OCI-M1 (cell line): ENCODE data around the gene PIGX.

Experiments used
- DNase-seq: peaks from one replicate; lab custom pipeline; 2025; lab: John Stamatoyannopoulos, UW

The PIGX gene

DNA sequence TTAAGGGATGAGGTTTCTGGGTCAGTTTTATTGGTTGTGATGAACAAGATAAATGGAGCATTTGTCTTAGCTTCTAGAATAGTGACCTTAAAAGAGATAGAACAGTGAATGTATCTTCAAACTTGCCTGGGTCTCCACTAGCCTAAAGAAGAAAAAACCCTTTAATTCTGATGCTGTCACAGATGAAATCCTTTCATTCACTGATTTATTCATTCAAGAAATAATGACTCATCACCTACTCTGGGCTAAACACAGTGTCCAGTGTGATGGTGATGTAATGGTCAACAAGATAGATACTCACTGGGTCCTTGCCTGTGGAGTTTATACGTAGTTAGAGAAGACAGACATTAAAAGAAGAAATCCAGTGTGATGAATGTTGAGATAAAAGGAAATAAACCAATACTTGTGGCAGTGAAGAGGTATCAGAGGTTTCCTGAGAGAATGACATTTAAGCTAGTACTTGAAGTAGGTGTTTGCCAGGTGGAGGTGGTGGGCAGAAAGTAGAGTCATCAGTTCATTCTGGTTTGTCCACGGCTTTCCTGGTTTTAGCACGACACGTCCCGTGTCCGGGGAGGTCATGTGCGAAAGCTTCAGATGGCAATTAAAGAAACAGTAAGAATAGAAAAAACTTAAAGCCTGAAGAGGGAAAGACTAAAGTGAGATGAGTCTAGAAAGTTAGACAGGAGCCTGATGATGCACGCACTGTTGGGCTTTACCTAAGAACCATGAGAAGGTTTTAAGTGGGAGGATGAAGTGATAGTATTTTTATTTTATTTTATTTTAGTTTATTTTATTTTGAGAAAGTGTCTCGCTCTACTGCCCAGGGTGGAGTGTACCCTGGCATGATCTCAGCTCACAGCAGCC lies 45.9 kb downstream of the PIGX start:
- DNase-seq = no peak

DNA sequence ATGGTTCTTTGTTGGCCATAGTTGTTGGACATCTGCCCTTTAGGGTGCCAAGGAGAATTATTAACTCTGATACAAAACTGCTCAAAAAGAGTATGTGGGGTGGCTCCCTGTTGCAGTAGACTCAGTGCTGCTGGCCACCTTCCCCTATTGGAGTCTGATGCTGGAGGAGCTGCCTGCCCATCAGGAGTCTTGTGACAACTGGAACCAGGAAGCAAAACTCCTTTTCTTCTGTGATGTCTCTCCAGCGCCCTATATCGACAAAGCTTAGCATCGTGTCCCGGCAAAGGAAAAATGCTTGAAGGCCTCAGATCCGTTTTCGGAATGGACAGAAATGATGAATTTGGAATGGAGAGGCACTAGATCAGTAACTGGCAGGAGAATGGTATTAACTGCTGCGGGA lies 51.0 kb downstream of the PIGX start:
- no peak for DNase-seq

- no peak for DNase-seq
Observed at GRCh38 chr3:196765454-196765853, 53.3 kb downstream of the PIGX start.

DNA sequence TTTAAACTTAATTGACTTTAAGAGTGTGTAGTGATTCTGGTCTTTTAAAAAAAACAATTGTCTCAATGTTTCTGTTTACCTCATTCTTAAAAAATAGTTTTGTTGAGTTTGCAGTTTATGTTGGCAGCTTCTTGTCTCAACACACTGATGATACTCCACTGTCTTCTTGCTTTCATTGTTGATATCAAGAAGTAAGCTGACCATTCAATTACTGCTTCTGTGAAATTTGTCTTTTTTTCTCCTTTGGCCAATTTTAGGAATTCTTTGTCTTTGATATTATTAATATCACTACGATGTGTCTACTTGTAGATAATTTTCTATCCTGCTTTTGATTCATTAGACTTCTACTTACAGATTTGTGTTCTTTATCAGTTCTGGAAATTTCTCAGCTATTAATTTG lies 58.9 kb downstream of the PIGX start:
- DNase-seq = no peak

DNA sequence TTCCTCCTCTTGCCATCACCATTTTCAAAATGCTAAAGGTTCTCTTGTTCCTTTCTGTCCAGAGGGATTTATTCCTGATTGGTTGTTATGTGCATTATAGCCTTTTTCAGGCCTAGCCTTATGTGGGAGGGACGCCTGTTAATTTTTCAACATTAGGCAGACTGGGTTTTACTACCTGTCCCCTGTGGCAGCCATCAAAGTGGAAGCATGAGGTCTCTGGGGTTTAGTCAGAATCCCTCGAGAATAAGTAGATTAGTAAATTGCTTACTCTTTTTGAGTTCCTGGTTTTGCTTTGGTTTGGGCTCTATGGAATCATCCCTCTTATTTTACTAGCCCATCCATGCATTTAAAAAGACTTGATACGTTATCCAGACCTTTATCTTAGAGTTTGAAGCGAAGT lies 59.9 kb downstream of the PIGX start:
- DNase-seq = no peak

GRCh38 chr3:196772897-196773296 lies 60.7 kb downstream of the PIGX start:
- DNase-seq = no peak

GRCh38 chr3:196774191-196774820 lies 62.1 kb downstream of the PIGX start:
- DNase-seq = no peak

GRCh38 chr3:196774848-196775422 lies 62.8 kb downstream of the PIGX start:
- no peak for DNase-seq

- DNase-seq = no peak
Observed at GRCh38 chr3:196775938-196776337, 63.8 kb downstream of the PIGX start.

- DNase-seq = no peak
Observed at GRCh38 chr3:196777836-196778235, 65.7 kb downstream of the PIGX start.

- no peak for DNase-seq
Observed at GRCh38 chr3:196778755-196779154, 66.6 kb downstream of the PIGX start.

DNA sequence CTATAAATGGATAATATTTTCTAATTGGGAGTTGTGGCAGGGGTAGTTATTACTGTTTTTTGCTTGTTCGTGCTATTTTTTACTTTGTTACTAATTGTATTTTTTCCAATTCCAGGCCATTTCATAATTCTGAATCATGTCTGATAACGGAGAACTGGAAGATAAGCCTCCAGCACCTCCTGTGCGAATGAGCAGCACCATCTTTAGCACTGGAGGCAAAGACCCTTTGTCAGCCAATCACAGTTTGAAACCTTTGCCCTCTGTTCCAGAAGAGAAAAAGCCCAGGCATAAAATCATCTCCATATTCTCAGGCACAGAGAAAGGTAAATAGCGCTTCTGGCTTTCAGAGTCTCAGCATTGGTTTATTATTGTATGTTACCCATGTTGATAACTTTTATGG lies 70.3 kb downstream of the PIGX start:
- no peak for DNase-seq
